Fibroblast of peridontal ligament (primary cell): Measurements from ENCODE around the gene PSKH1.
A peak's percentile ranks its signal among the peaks of the same experiment; 100 is the strongest.
"Not testable (repeated sequence)": the region's sequence is repeated elsewhere in the genome, so short reads cannot be mapped to it uniquely, and the experiment has no call there.

Experiments used
- DNase-seq: peaks from one replicate; pipeline ENCODE4 v3.0.0-alpha.2; 2010; ENCODE audit errors: extremely low read depth

Gene PSKH1

GRCh38 chr16:67924140-67924906 is 31.3 kb downstream of the PSKH1 start:
- no peak for DNase-seq

GRCh38 chr16:67926181-67926750 is 33.2 kb downstream of the PSKH1 start:
- peak; percentile 61 for DNase-seq

GRCh38 chr16:67927131-67927941 is 34.3 kb downstream of the PSKH1 start:
- DNase-seq, result no peak

GRCh38 chr16:67928147-67928546 is 35.1 kb downstream of the PSKH1 start:
- no peak for DNase-seq

GRCh38 chr16:67928561-67929364 is 35.7 kb downstream of the PSKH1 start:
- peak; percentile 51 for DNase-seq

GRCh38 chr16:67930191-67930590 is 37.1 kb downstream of the PSKH1 start:
- no peak for DNase-seq

GRCh38 chr16:67930678-67931211 is 37.7 kb downstream of the PSKH1 start:
- DNase-seq, result no peak

- DNase-seq, result no peak
These were observed 38.8 kb downstream of the PSKH1 start, which contains the start of gene CTRL for GRCh38 chr16:67931712-67932461. Gene CTRL (minus strand): TSS chr16:67931862. CDS start chr16:67931852, 10 bp downstream.

- DNase-seq, result no peak
These were observed 39.4 kb downstream of the PSKH1 start for GRCh38 chr16:67932462-67932840.

- no peak for DNase-seq
These were observed 40.8 kb downstream of the PSKH1 start for GRCh38 chr16:67933805-67934204.

GRCh38 chr16:67934306-67935100 is 41.4 kb downstream of the PSKH1 start:
- DNase-seq, result no peak

GRCh38 chr16:67935101-67935401 is 42.0 kb downstream of the PSKH1 start:
- no peak for DNase-seq

- DNase-seq, result peak; percentile 83
These were observed 42.5 kb downstream of the PSKH1 start for GRCh38 chr16:67935402-67936123.

- DNase-seq, result peak; percentile 33
These were observed 43.2 kb downstream of the PSKH1 start, which contains the start of gene PSMB10 for GRCh38 chr16:67936124-67936879. Gene PSMB10 (minus strand): TSS chr16:67936850. CDS start chr16:67936749, 101 bp downstream.

- peak; percentile 74 for DNase-seq
These were observed 44.0 kb downstream of the PSKH1 start for GRCh38 chr16:67936880-67937605.

- not testable (repeated sequence) for DNase-seq
These were observed 44.7 kb downstream of the PSKH1 start for GRCh38 chr16:67937713-67938112.

GRCh38 chr16:67939507-67940445 is 46.7 kb downstream of the PSKH1 start:
- no peak for DNase-seq
